Measurements from ENCODE around the gene IMMP2L.
"Not testable (repeated sequence)": the region's sequence is repeated elsewhere in the genome, so short reads cannot be mapped to it uniquely, and the experiment has no call there.

IMMP2L gene

DNA sequence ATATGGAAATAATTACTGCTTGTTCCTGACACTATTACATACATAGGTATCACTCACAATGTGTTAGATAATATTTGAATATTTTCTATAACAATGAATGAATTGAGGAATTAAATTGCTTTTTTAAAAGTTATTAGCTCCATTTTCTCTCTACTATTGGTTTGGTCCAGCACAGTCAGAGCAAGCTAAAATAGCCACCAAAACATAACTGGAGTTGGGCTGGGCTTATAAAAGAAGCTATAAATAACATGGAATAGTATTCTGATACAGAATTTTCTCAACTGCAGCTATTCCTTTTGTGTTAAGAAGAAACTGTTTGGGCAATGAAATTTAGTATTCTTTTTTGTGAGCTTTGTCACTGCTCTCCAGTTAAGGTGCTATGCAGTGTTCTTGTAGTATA lies 614.0 kb downstream of the IMMP2L start:
- no peak for DNase-seq (ENCODE audit: low read depth in 3 of 3, low spot score in 1 of 3)

DNA sequence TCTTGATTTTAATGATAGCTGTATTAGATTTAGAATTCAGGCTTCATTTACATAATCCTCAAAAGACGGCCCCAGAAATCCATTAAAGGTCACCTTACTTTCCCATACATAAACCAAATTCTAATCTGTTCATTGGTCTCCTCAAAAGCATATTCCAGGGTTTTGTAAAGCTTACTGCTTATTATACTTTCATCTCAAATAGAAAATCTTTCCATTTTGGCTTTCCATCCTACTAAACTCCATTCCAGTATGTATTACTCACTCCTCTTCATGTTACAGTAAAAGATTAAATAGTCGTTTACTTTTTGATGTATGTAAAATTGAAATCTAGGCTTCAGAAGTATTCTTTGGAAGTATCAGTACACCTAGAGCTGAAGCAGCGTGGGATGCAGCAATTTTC lies 614.9 kb downstream of the IMMP2L start:
- no peak for DNase-seq (ENCODE audit: low read depth in 3 of 3, low spot score in 1 of 3)

DNA sequence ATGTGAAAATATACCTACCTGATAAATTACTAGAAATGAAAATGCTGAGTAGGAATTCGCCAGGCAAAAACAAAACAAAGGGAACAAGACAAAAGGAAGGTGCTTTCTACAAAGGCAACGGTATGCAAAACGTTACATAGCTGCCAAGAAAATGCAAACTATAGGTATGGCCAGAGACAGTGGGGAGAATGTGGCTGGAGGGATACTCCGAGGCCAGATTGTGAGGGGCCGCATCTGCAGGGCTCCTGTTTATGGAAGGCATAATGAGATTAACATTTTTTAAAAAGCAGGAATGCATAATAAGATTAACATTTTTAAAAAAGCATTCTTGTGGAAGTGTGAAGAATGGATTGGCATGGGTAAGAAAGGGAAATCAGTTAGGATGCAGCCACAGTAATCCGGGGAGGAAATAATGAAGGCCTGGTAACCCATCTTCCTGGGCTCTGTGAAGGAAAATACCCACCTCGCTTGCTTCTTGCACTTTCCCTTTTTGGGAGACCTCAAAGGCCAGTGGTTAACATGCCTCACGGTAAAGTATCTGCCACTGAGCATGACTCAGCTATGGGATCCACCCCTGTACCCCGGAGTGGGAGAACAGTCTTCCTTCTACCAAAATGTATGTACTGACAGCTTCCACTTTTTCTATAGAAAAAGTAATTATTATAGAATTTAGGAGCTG lies 617.2 kb downstream of the IMMP2L start:
- no peak for DNase-seq (ENCODE audit: low read depth in 3 of 3, low spot score in 1 of 3)

DNA sequence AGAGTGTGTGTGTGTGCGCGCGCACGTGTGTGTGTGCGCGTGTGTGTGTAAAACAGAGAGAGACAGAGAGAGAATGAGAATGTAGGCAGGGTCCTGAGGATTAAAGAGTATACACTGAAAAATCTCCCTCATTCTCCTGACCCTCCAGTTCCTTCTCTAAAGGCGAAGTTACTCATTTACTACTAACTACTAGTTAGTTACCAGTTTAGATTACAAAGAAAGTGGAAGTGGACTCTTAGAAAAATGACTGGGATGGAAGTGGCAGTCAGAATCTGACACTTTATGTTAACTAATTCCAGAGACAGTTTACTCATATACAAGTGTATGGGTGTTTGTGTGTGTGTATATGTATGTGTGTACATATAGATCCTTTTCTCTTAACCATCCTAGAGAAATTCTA lies 617.8 kb downstream of the IMMP2L start:
- no peak for DNase-seq (ENCODE audit: low read depth in 3 of 3, low spot score in 1 of 3)

DNA sequence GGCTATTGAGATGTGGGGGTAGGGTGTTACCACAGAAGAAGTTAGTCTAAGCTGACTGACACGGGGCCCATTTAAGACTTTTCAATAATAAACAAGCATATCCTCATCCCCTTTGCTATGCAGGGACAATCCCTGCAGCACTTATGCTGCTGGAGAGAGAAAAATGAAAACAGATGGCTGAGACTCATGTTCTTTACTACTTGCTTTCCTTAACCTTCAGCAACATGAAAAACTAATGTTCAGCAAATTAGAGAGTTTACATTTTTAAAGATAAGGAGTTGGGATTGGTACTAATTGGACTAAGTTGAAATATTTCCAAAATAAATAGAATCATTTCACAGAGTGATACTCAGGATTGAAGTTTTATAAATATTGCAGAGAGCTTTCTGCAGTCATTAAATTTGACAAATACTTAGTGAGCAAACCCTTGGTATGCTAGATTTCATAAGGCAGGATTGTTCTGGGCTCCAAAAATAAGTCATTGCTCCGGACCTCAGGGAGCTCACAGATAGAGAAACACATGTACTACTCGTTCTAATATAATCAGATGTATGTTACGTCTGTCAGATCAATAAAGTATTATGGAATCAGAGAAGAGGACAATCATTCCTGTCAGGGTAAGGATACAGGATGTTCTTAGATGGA lies 618.5 kb downstream of the IMMP2L start:
- DNase-seq (ENCODE audit: low read depth in 3 of 3, low spot score in 1 of 3) = no peak

DNA sequence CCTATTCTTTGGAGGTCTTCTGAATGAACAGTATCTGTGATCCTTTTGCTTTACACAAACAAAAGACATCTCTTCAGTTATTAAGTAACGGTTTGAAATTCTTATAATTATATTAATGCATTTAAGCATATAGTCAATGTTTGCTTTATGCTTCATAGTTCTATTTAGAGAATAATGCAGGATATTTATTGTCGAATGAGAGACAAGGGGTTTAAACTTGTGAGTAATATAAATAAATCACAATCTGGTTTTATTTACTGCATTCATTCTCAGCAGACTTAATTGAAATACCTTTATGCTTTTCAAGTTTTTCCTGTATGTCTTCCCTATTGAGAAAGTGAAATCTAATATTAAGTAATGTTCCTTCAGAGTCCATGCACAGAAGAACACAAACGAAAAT lies 620.9 kb downstream of the IMMP2L start:
- no peak for DNase-seq (ENCODE audit: low read depth in 3 of 3, low spot score in 1 of 3)

DNA sequence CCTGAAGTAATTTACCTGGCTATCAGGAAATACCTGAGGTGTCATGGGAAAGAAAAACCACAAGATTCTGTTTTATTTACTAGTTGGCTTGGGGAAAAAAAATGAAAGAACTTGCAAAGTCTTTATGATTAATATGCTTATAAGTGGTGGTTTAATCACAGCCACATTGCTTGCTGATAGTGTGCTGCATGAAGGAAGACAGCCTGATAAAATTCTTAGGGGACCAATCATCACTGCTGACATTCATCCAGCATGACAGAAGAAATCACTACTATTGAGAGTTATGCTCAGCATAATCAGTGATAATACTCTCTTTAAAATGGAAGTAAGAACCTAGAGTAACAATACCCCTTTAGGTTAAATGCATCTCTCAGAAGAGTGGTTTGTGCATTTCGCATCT lies 621.5 kb downstream of the IMMP2L start:
- DNase-seq (ENCODE audit: low read depth in 3 of 3, low spot score in 1 of 3) = no peak

DNA sequence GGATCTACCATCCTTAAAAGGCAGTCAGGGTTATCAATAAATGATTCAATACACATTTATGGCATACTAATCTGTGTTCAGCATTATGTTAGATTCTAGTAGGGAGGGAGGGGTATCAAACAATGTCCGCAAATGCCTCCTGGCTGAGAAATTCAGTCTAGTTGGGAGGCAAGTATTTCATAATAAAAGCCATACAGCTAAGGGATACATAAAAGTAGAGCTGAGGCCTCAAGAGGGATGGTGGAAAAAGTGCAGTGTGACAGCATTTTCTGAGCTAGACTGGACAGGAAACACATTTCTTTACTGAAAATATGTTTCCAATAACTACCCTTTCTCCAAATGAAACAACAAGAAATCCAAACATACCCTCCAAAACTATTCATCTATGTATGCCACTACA lies 624.1 kb downstream of the IMMP2L start:
- no peak for DNase-seq (ENCODE audit: low read depth in 3 of 3, low spot score in 1 of 3)

DNA sequence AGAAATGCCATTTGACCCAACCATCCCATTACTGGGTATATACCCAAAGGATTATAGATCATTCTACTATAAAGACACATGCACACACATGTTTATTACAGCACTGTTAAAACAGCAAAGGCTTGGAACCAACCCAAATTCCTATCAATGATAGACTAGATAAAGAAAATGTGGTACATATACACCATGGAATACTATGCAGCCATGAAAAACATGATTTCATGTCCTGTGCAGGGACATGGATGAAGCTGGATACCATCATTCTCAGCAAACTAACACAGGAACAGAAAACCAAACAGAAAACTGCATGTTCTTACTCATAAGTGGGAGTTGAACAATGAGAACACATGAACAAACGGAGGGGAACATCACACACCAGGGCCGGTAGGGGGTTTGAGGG lies 625.6 kb downstream of the IMMP2L start:
- not testable (repeated sequence) for DNase-seq (ENCODE audit: low read depth in 3 of 3, low spot score in 1 of 3)

DNA sequence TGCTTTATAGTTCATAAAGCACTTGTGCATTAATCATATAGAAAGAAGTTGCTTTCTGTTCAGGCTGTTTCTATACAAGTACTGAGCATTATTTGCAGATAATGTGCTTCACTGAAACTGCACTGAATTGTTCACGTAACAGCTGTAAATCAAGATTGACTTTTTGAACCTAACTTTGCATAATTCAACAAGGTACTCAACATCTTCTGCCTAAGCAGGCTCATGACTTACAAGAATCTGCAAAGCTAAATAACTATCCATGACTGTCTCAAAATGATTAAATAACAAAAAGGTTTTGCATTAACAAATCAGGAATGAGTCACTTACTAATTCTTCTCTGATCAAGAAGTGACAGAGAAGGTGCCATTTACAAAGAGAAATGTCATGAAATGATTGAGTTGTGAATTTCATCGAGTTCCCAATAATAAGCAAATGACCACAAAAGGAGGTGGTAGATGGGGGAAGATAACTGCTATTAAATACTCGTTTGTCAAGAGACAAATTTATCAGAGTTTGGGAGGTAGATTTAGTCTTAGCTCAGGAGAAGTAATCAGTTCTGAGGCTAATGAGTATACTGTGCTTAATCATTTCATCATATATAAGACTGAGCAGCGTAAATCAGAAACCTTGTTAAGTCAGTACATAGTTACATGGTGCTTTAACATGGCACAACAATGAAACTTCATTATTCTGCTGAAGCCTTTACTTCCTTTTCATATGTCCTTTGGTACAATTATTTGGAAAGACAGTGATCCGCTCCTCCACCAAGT lies 632.6 kb downstream of the IMMP2L start:
- DNase-seq (ENCODE audit: low read depth in 3 of 3, low spot score in 1 of 3) = no peak

DNA sequence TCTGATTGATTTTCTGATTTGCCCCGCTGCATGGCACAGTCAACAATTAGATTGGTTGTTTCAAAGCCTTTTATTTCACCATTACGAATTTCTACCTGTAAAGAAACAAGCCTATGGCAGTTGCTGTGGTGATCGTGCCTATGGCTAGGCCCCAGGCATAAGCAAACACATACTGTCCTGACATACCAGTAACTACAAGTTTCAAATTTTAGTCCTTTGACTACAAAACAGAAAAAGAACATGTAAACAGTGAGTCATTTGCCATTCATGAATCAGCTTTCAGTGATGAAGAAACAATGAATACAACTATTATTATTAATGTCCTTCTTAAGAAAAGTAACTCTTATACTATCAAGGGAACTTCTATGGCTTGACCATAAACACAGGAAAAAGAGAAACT lies 639.4 kb downstream of the IMMP2L start:
- DNase-seq (ENCODE audit: low read depth in 3 of 3, low spot score in 1 of 3) = no peak

DNA sequence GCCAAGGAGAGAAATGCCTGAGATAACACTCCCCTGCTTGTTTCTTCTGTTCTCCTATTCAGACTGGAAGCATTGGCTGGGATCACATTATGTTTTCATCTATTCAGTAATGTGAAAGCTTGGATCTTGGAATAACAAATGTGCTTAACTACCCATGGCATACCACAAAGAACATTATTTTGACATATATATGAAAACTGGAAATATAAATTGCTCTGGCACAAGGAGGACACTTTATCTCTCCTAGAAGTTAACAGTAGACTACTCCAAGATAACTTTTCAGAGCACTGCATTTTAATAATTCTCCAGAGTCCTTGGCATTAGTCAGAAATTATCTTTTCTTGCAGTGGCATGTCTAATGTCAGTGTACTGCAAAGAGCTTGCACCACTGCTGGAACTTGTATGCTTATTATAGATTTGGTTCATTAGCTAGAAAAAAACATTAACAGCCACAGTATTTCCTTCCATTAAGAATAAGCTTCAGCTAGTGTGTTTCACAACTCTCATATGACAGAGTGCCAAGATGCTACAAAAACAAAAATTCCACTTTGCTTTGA lies 640.6 kb downstream of the IMMP2L start:
- no peak for DNase-seq (ENCODE audit: low read depth in 3 of 3, low spot score in 1 of 3)

DNA sequence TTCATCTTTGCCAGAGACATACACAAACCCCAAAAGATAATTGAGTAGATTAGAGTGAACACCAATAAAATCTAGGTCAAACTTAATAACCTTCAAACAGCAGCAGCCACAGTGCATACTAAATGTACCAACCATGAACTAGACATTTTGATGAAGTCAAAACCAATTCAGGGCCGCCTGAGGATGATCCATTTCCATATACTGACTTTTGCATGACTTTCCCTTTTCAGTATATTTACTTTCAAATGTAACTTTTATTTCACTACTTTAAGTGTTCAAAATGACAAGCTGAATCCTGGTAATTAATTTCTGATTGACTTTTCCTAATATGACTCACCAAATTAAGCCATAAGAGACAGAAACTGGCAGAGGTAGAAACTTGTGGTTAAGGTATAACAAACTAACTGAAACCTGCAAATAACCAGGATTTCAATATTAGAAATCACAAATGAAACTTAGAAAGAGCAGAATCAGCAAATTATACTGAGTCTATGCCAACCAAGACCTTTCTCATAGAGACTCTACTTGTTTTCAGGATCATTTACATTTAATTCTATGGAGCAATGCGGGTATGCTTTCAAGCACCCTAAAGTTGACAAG lies 643.2 kb downstream of the IMMP2L start:
- no peak for DNase-seq (ENCODE audit: low read depth in 3 of 3, low spot score in 1 of 3)

DNA sequence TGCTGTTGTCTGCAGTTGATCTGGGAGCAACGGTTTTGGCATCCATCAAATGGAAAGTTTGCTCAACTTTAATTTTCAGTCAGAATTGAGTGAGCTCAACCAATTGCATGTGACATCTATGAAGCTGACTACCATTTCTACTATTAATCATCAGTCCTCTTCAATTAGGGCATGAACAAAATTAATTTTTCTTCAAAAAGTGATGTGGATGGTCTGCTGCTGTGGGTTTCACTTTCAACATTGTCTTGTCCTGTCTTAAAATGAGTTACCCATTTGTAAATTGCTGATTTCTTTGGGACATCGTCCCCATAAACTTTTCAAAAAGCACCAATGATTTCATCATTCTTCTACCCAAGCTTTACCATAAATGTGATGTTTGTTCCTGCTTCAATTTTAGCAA lies 648.0 kb downstream of the IMMP2L start:
- no peak for DNase-seq (ENCODE audit: low read depth in 3 of 3, low spot score in 1 of 3)

DNA sequence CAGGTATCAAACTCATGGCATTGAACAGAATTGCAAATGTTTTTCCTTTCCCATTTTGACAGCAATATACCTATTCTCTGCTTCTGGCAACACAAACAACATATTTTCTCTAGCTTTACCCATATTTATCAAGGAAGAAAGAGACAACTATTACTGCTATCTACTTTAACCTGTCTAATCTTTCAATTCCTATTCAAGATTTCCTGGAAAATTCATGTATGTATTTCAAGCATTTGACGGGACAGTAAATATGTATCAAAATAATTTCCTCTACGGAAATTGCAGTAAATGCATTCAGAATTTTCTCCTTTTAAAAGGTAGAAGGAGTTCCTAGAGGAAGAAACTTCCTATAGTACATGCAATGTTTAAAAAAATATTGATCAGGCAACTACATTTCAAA lies 650.7 kb downstream of the IMMP2L start:
- DNase-seq (ENCODE audit: low read depth in 3 of 3, low spot score in 1 of 3) = no peak

DNA sequence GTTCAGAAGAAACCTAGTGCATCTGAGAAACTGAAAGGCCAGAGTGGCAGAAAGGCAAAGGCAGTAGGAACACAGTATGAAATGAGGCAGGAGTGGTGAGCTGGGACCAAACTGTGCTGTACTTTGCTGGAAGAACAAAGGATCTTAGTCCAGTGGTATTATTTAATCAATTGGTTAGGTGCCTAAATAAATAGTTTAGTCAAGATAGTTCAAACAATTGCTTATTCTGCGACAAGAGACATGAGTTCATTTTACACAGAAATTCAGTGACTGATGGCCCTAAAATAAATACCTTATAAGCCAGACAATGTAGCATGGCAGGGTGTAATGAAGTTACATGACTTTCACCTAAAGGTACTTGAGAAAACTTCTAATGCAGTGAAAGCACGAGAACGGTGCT lies 653.2 kb downstream of the IMMP2L start:
- DNase-seq (ENCODE audit: low read depth in 3 of 3, low spot score in 1 of 3) = no peak

DNA sequence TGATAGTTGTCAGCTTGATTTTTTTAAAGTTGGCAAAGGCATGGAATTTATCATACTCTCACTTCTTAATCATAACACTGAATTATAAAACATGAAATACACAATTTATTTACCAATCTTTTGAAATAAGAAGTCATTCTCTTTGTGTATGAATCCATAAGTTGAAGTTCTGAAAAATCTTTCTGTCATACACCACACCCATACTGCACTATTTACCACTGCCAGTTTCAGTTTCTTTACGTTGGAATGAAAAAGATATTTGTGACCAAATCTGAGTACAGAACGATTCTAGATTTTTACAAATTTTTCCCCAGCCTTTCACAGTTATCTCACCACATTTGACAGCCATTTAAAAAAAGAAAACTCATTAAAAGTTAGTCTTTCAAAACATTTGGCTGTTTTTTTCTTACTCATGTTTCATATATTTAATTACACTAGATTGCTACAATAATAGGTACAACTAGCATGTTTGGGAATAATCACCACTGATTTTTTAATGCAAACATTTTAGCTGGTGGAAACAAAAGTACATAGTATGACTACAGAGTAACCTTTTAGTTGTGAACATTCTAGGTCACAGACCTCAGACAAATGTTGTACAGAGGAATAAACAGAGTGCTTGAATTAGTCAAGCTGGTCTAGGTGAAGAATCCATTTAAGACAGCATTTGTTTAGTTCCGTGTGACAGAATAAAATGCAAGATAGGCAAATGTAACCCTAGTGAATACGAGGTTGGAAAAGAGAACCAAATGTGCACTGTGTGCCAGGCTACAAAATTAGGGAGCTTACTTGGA lies 656.3 kb downstream of the IMMP2L start:
- no peak for DNase-seq (ENCODE audit: low read depth in 3 of 3, low spot score in 1 of 3)

DNA sequence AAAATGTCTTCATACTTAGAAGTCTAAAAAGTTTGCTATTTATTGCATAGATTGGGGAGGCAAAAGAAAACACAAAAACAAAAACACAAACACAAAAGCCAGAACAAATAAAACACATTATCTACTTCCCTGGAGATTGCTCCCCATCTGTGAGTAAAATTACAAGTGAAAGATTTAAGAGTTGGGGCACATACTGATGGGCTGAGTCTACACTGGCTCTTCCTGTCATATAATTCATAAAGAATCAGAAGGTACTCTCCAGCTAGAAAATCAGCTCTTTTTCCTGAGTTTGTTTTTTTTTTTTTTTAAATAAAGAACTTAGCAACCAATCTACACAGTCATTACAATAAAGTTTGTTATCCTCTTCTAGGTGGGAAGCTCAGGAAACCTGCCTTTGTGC lies 663.8 kb downstream of the IMMP2L start:
- DNase-seq (ENCODE audit: low read depth in 3 of 3, low spot score in 1 of 3) = no peak

DNA sequence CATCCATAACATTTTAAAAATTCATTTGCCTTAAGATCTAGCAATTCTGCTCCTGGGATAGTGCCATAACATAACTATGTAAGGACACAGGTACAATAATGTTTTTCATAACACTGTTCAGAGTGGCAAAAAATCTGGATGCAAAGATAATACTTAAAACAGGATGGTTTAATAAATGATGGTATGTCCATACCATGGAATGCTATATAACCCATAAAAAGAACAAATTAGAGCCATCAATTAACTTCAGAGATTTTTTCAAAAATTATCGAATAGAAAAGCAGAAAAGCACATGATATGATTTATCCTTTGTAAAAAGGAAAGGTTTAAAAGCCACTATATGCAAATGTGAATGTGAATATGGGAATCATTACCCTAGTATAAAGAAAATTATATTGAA lies 664.8 kb downstream of the IMMP2L start:
- no peak for DNase-seq (ENCODE audit: low read depth in 3 of 3, low spot score in 1 of 3)

DNA sequence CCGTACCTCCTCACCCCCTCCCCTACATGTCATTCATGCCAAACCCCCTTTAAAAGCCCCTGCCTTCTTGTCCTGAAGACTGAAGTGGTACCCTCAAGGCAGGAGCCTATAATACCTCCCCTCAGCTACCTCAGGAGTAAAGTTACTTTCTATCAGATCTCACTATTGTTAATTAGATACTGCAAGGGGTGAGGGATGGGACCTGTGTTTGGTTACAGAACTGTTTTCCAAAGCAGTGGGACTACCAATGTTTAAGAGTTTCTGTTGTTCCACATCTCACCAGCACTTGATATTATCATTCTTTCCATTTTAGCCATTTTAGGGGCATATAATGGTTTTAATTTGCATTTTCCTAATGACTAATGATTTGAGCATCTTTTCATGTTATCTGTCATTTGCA lies 668.2 kb downstream of the IMMP2L start:
- no peak for DNase-seq (ENCODE audit: low read depth in 3 of 3, low spot score in 1 of 3)

DNA sequence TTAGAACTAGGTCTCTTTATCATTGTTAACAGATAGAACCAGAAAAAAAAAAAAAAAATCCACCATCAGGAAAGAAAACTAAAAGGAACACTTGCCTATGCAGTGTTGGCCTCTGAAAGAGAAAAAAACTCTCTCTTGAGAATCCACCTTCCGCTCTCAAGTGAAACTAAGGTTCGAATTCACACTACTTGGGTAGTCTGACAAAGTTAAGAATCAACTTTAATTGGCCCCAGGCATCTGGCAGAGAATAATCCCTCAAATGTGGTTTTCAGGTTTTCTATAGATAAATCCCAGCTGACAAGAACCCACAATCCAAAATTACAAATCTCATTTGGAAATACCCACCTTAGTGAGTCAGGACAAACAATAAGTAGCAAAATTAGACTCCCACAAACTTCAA lies 671.1 kb downstream of the IMMP2L start:
- DNase-seq (ENCODE audit: low read depth in 3 of 3, low spot score in 1 of 3) = no peak
